Ascending aorta (tissue), 2 donors: Measurements from ENCODE around the gene WNK2. TPM values are rescaled to one million over a fixed set of nuclear protein-coding genes. Genes with fewer than 3 reads are reported as not detected.
"Not testable (repeated sequence)": the region's sequence is repeated elsewhere in the genome, so short reads cannot be mapped to it uniquely, and the experiment has no call there.

ENCODE experiments used
- DNase-seq, 2 donors: peaks; one replicate each; pipeline ENCODE4 v3.0.0-alpha.2; 2019; ENCODE audit warnings: low spot score in 2 of 2
- H3K27ac ChIP-seq, 2 donors: fragments of 200-600 bp; sonication (generic); one replicate each; pipeline ENCODE4 v1.5.1; 2016 to 2017; ENCODE audit warnings: mild to moderate bottlenecking in 1 of 2
- H3K27me3 ChIP-seq: fragments of 200-600 bp; sonication (generic); one replicate; pipeline ENCODE4 v1.5.1; 2017
- H3K36me3 ChIP-seq, 2 donors: fragments of 200-600 bp; sonication (generic); one replicate each; pipeline ENCODE4 v1.5.1; 2016
- H3K4me1 ChIP-seq, 2 donors: fragments of 200-600 bp; sonication (generic); one replicate each; pipeline ENCODE4 v1.5.1; 2016 to 2017; ENCODE audit warnings: mild to moderate bottlenecking in 1 of 2
- H3K4me3 ChIP-seq, 2 donors: fragments of 200-600 bp; sonication (generic); one replicate each; pipeline ENCODE4 v1.5.1; 2016 to 2017; ENCODE audit warnings: mild to moderate bottlenecking in 1 of 2
- H3K9me3 ChIP-seq, 2 donors: fragments of 200-600 bp; sonication (generic); one replicate each; pipeline ENCODE4 v1.5.1; 2016
- CTCF ChIP-seq, 3 experiments: fragments of 200-600 bp in 2 of 3; fragments of 450-650 bp in 1 of 3; sonication (generic) in 2 of 3; IDR thresholded peaks; one replicate each; pipeline ENCODE4 v1.5.1; 2016 to 2019; ENCODE audit warnings: antibody characterized with exemption in 3 of 3, mild to moderate bottlenecking in 1 of 3, moderate library complexity in 1 of 3
- intact Hi-C: fragments of 100-400 bp; cut with DNase I; formaldehyde crosslinking; loops from one replicate; pipeline ENCODE4 v1.15.1; 2023
- total RNA-seq: library from RNA; depleted of rRNA; stranded (reverse); fragments of >200 nt; gene quantifications from one replicate; pipeline ENCODE4 v1.1.0, GENCODE V29; 2016

Gene WNK2
- total RNA-seq, 1 donor from 2014 or later, result not detected

GRCh38 chr9:93332317-93332716, 148.4 kb downstream of the WNK2 start:
- Histone ChIP-seq H3K36me3 (no peaks in the 10 kb centered on the region), H3K27ac (no peak overlapping the region), H3K4me1 (no peaks in the 10 kb centered on the region), H3K9me3 (no peaks in the 10 kb centered on the region), H3K4me3 (no peak overlapping the region), H3K27me3 (no peaks in the 10 kb centered on the region)
- intact Hi-C loops, result no loop called here
- DNase-seq, result no peak
- no peak for TF ChIP-seq CTCF (IDR thresholded peaks at IDR 0.05)

GRCh38 chr9:93336720-93337119, 152.8 kb downstream of the WNK2 start:
- Histone ChIP-seq H3K27me3 (no peaks in the 10 kb centered on the region), H3K9me3 (no peaks in the 10 kb centered on the region), H3K4me3 (no peak overlapping the region), H3K4me1 (no peaks in the 10 kb centered on the region), H3K27ac (no peak overlapping the region), H3K36me3 (no peaks in the 10 kb centered on the region)
- no peak for DNase-seq
- TF ChIP-seq CTCF (IDR thresholded peaks at IDR 0.05), result no peak
- intact Hi-C loops, result no loop called here

GRCh38 chr9:93338196-93338595, 154.3 kb downstream of the WNK2 start:
- DNase-seq, H3K36me3 ChIP-seq, H3K4me3 ChIP-seq, H3K4me1 ChIP-seq, intact Hi-C loops, H3K27ac ChIP-seq, H3K27me3 ChIP-seq, H3K9me3 ChIP-seq: not testable (repeated sequence)

GRCh38 chr9:93340091-93340490, 156.2 kb downstream of the WNK2 start:
- intact Hi-C loops, result no loop called here
- TF ChIP-seq CTCF (IDR thresholded peaks at IDR 0.05), result no peak
- Histone ChIP-seq H3K36me3 (no peaks in the 10 kb centered on the region), H3K9me3 (no peaks in the 10 kb centered on the region), H3K27ac (no peak overlapping the region), H3K4me1 (no peaks in the 10 kb centered on the region), H3K4me3 (no peak overlapping the region), H3K27me3 (no peaks in the 10 kb centered on the region)
- DNase-seq, result no peak

GRCh38 chr9:93341820-93342219, 157.9 kb downstream of the WNK2 start:
- H3K36me3 ChIP-seq, intact Hi-C loops, H3K4me3 ChIP-seq, H3K9me3 ChIP-seq, H3K27ac ChIP-seq, DNase-seq, H3K27me3 ChIP-seq, H3K4me1 ChIP-seq: not testable (repeated sequence)

- H3K27ac ChIP-seq, H3K9me3 ChIP-seq, intact Hi-C loops, DNase-seq, H3K4me3 ChIP-seq, H3K4me1 ChIP-seq, H3K36me3 ChIP-seq, H3K27me3 ChIP-seq: not testable (repeated sequence)
Measured at GRCh38 chr9:93342428-93342827, 158.5 kb downstream of the WNK2 start.

GRCh38 chr9:93343663-93344062, 159.7 kb downstream of the WNK2 start:
- Histone ChIP-seq H3K9me3 (no peaks in the 10 kb centered on the region), H3K4me1 (no peaks in the 10 kb centered on the region), H3K36me3 (no peaks in the 10 kb centered on the region), H3K4me3 (no peak overlapping the region), H3K27ac (no peak overlapping the region), H3K27me3 (no peaks in the 10 kb centered on the region)
- no peak for TF ChIP-seq CTCF (IDR thresholded peaks at IDR 0.05)
- no peak for DNase-seq
- intact Hi-C loops, result no loop called here
